ENCODE measurements around the gene ERICH4. TPM values are rescaled to one million over a fixed set of nuclear protein-coding genes. Genes with fewer than 3 reads are reported as not detected.
"Not testable (repeated sequence)": the region's sequence is repeated elsewhere in the genome, so short reads cannot be mapped to it uniquely, and the experiment has no call there.

The ERICH4 gene
- total RNA-seq, 1 experiment from 2014 or later, result not detected

DNA sequence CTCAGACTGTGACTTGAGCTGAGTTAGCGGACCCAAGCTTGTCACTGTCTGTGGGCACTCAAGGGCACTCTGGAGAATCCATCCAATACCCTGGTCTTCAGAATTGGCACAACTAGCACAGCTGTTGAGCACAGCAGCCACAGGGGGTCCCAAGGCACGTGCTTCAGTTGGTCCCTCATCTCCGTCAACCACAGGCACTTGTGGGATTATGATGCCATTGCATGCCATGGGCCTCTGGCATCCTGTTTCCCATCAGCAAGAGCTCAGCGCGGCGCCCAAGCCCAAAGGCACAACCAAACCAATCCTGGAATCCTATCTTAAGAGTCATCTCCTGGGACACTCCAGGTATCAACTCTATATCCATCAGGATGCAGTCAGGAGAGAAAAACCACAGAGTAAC, 12.0 kb upstream of the ERICH4 start:
- in situ Hi-C loops (cut with HindIII; ENCODE audit: low sequenced_read_pairs), result no loop called here
- no peak for DNase-seq (ENCODE audit: low spot score)

DNA sequence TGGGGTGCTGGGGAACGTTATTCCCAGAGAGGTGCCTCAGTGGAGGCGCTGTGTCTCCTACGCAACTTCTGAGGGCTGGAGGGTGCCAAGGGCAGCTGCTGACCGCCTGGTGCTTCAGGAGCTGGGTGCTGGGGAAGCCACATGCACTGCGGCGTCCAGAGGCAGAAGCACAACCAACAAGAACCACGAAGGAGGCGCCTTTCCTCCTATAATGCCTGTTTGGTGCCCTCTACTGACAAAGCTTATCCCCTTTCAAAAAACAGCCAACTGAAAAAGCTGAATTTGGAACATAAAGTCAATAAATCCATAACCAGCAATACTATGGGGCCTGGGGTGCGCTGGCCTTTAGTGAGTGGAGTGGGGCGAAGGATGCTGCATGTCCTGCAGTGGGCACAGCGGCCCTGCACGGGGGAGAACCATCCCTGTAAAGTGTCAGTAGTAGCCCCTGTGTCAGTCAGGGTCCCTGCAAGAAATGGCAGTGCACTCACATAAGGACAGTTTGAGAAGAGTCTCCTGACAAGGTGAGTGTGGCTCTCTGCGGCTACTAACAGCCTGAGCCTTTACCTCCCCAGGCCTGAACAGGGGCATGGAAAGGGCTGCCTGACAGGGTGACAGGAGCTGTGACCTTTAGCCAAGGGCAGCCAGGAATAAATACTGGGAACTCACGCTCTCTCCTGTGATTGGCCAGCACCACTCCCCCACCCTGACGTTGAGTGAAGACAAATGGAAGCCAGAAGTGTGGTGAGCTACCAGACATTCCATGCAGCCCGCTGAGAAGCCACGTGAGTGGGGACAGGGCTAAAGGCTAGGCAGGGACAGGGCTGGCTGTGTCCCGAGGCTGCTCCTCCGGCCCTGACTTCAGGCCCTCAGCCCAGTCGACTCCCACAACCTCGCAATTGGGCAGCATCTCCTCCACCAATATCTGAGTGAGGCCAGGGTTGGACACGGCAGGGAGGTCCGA, 11.2 kb upstream of the ERICH4 start:
- peak; percentile 17 for DNase-seq (ENCODE audit: low spot score)
- in situ Hi-C loops (cut with HindIII; ENCODE audit: low sequenced_read_pairs), result no loop called here

DNA sequence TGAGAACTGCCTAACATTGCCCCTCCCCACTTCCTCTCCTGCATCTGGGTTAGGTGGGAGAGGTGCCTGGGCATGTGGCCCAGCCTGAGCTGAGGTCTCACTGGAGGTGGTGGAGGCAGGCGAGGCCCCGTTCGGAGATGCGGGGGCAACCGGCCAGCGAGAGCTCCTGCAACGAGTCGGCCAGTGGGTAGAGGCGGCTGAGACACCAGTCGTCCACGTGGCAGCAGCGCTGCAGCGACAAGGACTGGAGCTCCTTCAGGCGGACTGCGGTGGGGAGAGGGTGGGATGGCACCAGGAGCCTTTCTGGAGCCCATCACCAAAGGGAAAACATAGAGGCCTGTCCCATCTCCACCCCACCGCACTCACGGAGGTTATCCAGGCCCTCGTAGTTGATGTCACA, 9.8 kb upstream of the ERICH4 start:
- DNase-seq (ENCODE audit: low spot score), result no peak
- in situ Hi-C loops (cut with HindIII; ENCODE audit: low sequenced_read_pairs), result no loop called here

GRCh38 chr19:41434450-41434849, 8.5 kb upstream of the ERICH4 start:
- in situ Hi-C loops (cut with HindIII; ENCODE audit: low sequenced_read_pairs), result no loop called here
- DNase-seq (ENCODE audit: low spot score), result no peak

DNA sequence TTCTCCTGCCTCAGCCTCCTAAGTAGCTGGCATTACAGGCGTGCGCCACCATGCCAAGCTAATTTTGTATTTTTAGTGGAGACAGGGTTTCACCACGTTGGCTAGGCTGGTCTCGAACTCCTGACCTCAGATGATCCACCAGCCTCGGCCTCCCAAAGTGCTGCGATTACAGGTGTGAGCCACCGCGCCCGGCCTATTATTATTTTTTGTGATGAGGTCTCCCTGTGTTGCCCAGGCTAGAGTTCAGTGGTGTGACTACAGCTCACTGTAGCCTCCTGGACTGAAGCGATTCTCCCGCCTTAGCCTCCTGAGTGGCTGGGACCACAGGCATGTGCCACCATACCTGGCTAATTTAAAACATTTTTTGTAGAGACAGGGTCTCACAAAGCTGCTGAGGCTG, 7.6 kb upstream of the ERICH4 start:
- in situ Hi-C loops (cut with HindIII; ENCODE audit: low sequenced_read_pairs); DNase-seq (ENCODE audit: low spot score): not testable (repeated sequence)

DNA sequence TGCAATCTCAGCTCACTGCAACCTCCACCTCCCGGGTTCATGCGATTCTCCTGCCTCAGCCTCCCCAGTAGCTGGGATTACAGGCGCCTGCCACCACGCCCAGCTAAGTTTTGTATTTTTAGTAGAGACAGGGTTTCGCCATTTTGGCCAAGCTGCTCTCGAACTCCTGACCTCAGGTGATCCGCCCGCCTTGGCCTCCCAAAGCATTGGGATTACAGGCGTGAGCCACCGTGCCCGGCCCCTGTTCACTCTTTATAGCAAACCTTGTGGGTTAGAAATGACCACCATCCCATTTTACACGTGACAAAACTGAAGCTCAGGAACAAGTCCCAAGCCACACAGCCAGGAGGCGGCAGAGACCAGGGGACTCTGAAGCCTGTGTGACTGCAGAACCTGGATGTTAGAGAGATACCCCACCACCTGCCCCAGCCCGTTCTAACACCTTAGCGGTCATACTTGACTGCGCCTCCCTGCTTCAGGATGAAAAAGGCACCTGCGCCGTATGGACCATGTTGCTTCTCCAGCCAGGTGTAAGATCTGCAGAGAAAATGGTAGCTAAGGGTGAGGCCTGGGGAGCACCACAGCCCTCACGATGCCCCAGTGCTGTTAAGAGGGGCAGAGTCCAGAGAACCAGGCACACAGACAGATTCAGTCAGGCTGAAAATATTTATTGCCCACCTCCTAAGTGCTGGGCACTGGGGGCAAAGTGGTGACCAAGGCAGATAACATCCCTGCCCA, 6.9 kb upstream of the ERICH4 start:
- no peak for DNase-seq (ENCODE audit: low spot score)
- in situ Hi-C loops (cut with HindIII; ENCODE audit: low sequenced_read_pairs), result no loop called here

GRCh38 chr19:41436674-41436951, 6.3 kb upstream of the ERICH4 start:
- no peak for DNase-seq (ENCODE audit: low spot score)
- in situ Hi-C loops (cut with HindIII; ENCODE audit: low sequenced_read_pairs), result no loop called here

GRCh38 chr19:41437944-41438574, 4.9 kb upstream of the ERICH4 start:
- in situ Hi-C loops (cut with HindIII; ENCODE audit: low sequenced_read_pairs), result no loop called here
- no peak for DNase-seq (ENCODE audit: low spot score)

- DNase-seq (ENCODE audit: low spot score), result peak; percentile 100
- in situ Hi-C loops (cut with HindIII; ENCODE audit: low sequenced_read_pairs), result no loop called here
Observed at GRCh38 chr19:41439441-41440222, 3.3 kb upstream of the ERICH4 start, which contains the start of gene DMAC2. DMAC2 (minus strand) TSS chr19:41439912; CDS start chr19:41439899, 13 bp downstream.

DNA sequence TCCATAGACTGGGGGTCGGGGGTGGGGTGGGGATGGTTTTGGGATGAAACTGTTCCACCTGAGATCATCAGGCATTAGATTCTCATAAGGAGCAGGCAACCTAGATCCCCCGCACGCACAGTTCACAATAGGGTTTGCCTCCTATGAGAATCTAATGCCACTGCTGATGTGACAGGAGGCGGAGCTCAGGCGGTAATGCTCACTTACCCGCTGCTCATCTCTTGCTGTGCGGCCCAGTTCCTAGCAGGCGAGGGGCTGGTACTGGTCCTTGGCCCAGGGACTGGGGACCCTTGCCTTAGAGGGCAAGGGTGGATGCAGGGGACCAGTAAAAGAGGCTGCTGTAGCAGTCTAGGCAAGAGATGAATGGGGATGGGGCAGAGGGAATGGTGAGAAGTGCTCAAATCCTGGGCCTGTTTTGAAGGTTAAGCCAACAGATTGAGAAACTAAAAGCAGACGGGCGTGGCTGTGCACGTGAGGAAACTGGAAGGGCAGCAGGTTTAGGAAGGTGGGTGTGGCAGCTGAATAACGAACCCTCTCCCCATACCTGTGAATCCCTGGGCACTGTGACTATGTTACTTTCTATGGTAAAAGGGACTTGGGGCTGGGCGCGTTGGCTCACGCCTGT, 1.5 kb upstream of the ERICH4 start:
- in situ Hi-C loops (cut with HindIII; ENCODE audit: low sequenced_read_pairs), result no loop called here
- no peak for DNase-seq (ENCODE audit: low spot score)

DNA sequence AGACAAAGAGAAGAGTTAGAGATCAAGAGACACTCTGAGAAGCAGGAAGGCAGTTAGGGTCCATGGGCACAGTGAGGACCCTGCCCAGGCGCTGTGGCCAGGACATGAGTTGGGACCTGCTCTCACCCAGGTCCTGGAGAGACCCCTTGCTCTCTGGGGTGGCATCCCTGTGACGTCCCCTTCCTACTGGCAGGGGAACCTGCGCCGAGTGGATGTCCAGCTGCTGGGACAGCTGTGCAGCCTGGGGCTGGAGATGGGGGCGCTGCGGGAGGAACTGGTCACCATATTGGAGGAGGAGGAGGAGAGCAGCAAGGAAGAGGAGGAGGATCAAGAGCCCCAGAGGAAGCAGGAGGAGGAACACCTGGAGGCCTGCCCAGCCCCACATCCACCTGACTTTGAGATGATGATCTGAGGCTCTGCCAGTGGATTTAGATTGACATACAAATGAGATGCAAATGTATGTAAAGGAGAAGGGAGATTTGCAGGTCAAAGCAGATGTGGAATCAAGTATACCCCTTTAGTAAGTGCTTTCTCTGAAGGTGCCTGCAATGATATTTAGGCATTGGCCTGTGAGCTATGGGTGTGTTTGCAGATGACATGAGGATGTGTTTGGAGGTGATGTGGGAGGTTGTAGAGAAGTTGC, 978 bp downstream of the ERICH4 start:
- no peak for DNase-seq (ENCODE audit: low spot score)

DNA sequence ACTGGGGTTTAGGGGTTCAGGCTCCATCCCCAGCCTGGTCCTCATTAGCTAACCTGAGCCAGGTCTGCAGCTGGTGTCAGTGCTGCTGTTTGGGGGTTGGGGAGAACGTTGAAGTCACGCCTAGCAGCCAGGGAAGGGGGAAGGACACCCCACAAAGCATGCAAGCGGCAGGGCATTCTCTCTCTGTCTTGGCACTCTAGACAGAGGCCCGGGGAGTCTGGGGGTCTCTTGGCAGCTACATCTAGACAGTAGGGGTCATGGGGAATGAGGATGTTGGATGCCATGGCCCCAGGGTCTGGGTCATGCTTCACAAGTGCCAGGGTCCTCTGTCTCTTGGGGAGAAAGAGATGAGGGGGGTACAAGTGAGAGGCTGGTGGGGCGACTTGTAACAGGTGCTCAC, 2.6 kb downstream of the ERICH4 start:
- in situ Hi-C loops (cut with HindIII; ENCODE audit: low sequenced_read_pairs), result no loop called here
- no peak for DNase-seq (ENCODE audit: low spot score)

More for the DNA sequence above, 978 bp downstream of the ERICH4 start:
- in situ Hi-C loops (cut with HindIII; ENCODE audit: low sequenced_read_pairs), result no loop called here

- in situ Hi-C loops (cut with HindIII; ENCODE audit: low sequenced_read_pairs), result no loop called here
- no peak for DNase-seq (ENCODE audit: low spot score)
Observed at GRCh38 chr19:41447732-41448332, 4.9 kb downstream of the ERICH4 start.

DNA sequence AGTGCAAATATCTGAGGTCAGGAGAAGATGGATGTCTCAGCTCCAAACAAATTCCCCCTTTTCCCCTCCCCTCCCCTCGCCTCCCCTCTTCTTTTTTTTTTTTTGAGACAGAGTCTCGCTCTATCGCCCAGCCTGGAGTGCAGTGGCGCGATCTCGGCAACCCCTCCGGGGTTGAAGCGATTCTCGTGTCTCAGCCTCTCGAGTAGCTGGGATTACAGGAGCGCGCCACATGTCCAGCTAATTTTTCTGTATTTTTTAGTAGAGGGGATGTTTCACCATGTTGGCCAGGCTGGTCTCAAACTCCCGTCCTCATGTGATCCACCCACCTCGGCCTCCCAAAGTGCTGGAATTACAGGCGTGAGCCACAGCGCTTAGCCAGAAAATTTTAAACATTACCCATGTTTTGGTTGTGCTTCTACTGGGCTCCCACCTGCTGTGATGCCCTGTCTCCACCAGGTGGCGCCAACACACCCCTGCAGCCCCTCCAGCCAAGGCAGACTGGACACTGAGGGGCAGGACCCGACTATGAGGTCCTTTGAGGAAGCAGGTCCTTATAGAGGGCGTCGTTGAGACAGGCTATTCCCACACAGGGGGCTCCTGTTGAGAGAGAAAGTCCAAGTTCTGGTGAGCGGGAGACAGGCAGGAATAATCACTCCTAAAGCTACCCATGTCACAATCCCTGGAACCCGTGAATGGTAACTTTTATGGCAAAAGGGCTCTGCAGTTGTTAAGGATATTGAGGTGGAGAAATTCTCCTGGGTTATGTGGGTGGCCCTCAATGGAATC, 6.3 kb downstream of the ERICH4 start:
- peak; percentile 76 for DNase-seq (ENCODE audit: low spot score)
- in situ Hi-C loops (cut with HindIII; ENCODE audit: low sequenced_read_pairs), result no loop called here

DNA sequence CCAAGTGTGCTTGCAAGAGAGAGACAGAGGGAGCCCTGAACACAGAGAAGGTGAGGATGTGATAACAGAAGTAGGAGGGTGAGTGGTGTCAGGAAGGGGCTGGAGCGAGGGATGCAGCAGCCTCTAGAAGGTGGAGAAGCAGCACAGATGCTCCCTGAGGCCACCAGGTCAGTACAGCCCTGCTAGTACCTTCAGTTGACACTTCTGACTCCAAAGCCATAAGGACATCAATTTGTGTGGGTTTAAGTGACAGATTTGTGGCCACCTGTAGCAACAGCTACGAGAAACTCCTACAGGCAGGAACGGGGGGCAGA, 6.9 kb downstream of the ERICH4 start:
- no peak for DNase-seq (ENCODE audit: low spot score)
- in situ Hi-C loops (cut with HindIII; ENCODE audit: low sequenced_read_pairs), result no loop called here

DNA sequence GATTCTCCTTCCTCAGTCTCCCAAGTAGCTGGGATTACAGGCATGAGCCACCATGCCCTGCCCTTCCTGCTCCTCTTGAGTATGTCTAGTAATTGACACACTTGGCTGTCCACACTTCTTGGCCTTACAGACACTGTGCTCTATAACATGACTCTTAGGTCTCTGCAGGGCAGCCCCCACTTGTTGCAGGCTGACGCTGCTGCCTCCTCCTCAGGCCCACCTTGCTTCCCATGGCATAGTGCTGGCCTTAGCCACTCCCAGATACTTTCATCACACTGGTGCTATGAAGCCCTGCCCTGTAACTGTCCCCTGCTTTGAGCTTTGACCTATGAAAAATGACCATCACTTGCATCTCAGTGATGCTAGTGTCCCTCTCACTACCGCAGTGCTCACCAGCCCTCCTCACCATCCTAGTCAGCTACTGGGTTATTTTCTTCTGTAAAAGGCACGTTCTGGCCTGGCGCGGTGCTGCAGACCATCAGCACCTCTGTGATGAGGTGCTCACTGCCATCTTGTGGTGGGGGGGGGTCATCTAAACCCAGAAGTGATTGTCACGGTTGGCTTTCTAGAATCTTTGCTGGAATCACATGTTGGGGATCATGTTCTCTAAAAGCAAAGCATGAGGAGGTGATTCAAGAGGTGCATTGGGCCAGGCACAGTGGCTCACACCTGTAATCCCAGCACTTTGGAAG, 9.8 kb downstream of the ERICH4 start:
- in situ Hi-C loops (cut with HindIII; ENCODE audit: low sequenced_read_pairs), result no loop called here

DNA sequence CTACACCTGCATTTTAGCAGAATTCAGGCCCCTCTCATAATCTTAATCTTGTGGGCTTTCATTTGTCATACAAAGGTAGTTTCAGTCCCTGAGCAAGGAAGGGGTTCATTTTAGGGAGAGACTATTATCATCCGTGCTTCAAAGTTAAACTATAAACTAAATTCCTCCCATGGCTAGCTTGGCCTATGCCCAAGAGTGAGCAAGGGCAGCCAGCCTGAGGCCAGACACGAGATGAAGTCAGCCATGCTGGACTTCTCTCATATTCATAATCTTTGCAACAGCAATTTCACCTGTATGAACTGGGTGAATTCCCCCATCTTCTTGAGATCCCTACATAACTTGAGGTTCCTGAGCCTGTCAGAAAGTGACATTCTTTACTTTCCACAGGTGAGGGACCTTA, 13.0 kb downstream of the ERICH4 start:
- no peak for DNase-seq (ENCODE audit: low spot score)
- in situ Hi-C loops (cut with HindIII; ENCODE audit: low sequenced_read_pairs), result no loop called here

More for the DNA sequence above, 9.8 kb downstream of the ERICH4 start:
- no peak for DNase-seq (ENCODE audit: low spot score)

Data from G401 (cell line).